Epithelial cell of esophagus (primary cell): ENCODE results near the gene LRRC36.
"Not testable (repeated sequence)": the region's sequence is repeated elsewhere in the genome, so short reads cannot be mapped to it uniquely, and the experiment has no call there.

ENCODE experiments used
- DNase-seq: peaks from one replicate; pipeline ENCODE4 v3.0.0; 2010; ENCODE audit warnings: low read depth
- H3K4me3 ChIP-seq: 2 replicates; pipeline ENCODE4 v1.5.1; 2011; ENCODE audit warnings: mild to moderate bottlenecking, low read length, control low read depth
- CTCF ChIP-seq: IDR thresholded peaks from 2 replicates; pipeline ENCODE4 v1.5.1; 2011; ENCODE audit warnings: low read depth, mild to moderate bottlenecking, low read length, control low read depth, inconsistent platforms; ENCODE audit not compliant: insufficient read depth; ENCODE audit errors: missing control alignments

LRRC36 gene

GRCh38 chr16:67342616-67343015 is 16.0 kb downstream of the LRRC36 start:
- DNase-seq, result no peak
- H3K4me3 ChIP-seq, result no peak overlapping the region
- no peak for TF ChIP-seq CTCF

DNA sequence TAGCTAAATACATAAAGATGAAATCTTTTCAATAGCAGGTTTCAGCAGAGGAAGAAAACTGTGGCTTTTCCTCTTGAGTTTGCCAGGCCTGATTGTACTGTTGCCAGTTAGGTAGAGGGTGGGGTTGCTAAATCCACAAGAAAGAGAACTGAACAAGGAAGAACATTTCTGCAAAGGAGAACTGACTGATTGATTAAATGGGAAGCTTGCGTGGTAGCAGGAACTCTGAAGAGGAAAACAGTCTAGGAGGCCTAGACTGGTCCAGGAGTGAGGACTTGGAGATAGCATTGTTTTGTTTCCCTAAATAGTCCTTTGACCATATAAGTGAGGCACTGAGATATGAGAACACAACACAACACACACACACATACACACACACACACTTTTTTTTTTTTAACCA is 18.8 kb downstream of the LRRC36 start:
- TF ChIP-seq CTCF, result no peak
- no peak for DNase-seq
- H3K4me3 ChIP-seq, result no peak overlapping the region

- no peak for DNase-seq
- H3K4me3 ChIP-seq, result no peak overlapping the region
- TF ChIP-seq CTCF, result no peak
Measured at GRCh38 chr16:67346341-67346740, 19.7 kb downstream of the LRRC36 start.

DNA sequence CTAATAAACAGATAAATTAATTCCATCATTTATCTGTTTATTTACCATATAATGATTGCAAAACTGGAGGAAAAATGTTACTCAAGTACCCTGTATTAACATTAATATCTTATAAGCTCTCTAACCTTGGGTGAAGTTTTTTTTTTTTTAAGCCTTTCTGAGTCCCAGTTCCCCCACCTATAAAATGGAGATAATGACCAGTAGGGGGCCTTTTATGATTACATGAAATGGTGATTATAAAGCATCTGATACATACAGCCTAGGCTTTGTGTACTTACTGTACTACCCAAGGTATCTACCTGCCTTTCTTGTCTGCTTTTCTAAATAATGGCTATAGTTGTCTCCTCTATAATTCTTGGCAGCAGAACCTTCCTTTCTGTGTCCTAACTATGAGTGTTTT is 22.6 kb downstream of the LRRC36 start:
- TF ChIP-seq CTCF, result peak; percentile 43
- DNase-seq, result peak; percentile 50
- no peak overlapping the region for H3K4me3 ChIP-seq

DNA sequence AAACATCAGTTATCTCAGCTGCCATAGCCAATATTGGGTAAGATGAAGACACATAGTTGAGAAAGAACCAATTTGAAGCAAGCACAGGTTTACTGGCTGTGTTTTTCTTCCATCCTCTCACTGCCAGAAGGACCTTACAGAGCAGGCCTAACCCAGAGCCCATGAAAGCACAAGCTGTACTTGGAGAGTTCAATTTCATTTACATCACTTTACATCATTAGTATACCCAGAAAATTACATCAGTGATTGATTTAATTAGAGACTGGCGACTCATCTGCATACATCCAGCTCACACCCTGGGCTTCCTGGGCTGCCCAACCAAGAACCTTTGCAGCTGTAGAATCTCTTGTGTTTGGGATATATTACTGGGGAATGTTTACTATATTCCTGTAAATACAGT is 23.7 kb downstream of the LRRC36 start:
- TF ChIP-seq CTCF, result no peak
- DNase-seq, result no peak

GRCh38 chr16:67352463-67352862 is 25.8 kb downstream of the LRRC36 start:
- not testable (repeated sequence) for DNase-seq

More for the DNA sequence above, 23.7 kb downstream of the LRRC36 start:
- H3K4me3 ChIP-seq, result no peak overlapping the region

GRCh38 chr16:67356396-67356795 is 29.8 kb downstream of the LRRC36 start:
- no peak for TF ChIP-seq CTCF
- no peak overlapping the region for H3K4me3 ChIP-seq

More at GRCh38 chr16:67352463-67352862, 25.8 kb downstream of the LRRC36 start:
- not testable (repeated sequence) for H3K4me3 ChIP-seq

More at GRCh38 chr16:67356396-67356795, 29.8 kb downstream of the LRRC36 start:
- DNase-seq, result no peak
